Right lobe of liver (tissue), 6 donors: Measurements from ENCODE around the gene TDG. TPM values are rescaled to one million over a fixed set of nuclear protein-coding genes. Genes with fewer than 3 reads are reported as not detected.

Source experiments
- ATAC-seq, 4 donors: fragments of 200-7000 bp; cut with Tn5 transposase; one replicate each; pipeline ENCODE4 v1.9.1; 2020; ENCODE audit warnings: mild to moderate bottlenecking in 4 of 4, moderate library complexity in 4 of 4
- DNase-seq, 3 donors: peaks; one replicate each; pipeline ENCODE4 v3.0.0-alpha.2; 2020
- H3K27ac ChIP-seq, 3 donors: fragments of 200-600 bp; one replicate each; pipeline ENCODE4 v1.8.0; 2022
- H3K27me3 ChIP-seq, 2 donors: fragments of 200-600 bp; one replicate each; pipeline ENCODE4 v1.8.0; 2022
- H3K36me3 ChIP-seq, 4 donors: fragments of 200-600 bp; sonication (generic) in 1 of 4; one replicate each; pipeline versions ENCODE4 v1.5.1 to v1.8.0; 2017 to 2022; ENCODE audit warnings: control low read depth in 1 of 4
- H3K4me1 ChIP-seq, 4 donors: fragments of 200-600 bp; sonication (generic) in 1 of 4; one replicate each; pipeline versions ENCODE4 v1.5.1 to v1.8.0; 2017 to 2022; ENCODE audit warnings: control low read depth in 1 of 4
- H3K4me3 ChIP-seq, 3 donors: fragments of 200-600 bp; one replicate each; pipeline ENCODE4 v1.8.0; 2022
- H3K9me3 ChIP-seq, 4 donors: fragments of 200-600 bp; sonication (generic) in 1 of 4; one replicate each; pipeline versions ENCODE4 v1.5.1 to v1.8.0; 2017 to 2022; ENCODE audit warnings: control low read depth in 1 of 4
- POLR2A ChIP-seq: fragments of 450-650 bp; IDR thresholded peaks from one replicate; pipeline ENCODE4 v1.6.1; 2017; ENCODE audit warnings: antibody characterized with exemption, mild to moderate bottlenecking
- WGBS: methylation state at CpG from one replicate; pipeline ENCODE4 v1.1.6; 2018; ENCODE audit warnings: low coverage, low lambda C conversion rate; ENCODE audit not compliant: insufficient coverage; ENCODE audit errors: missing lambda C conversion rate; 5-methylcytosine and 5-hydroxymethylcytosine counted together
- intact Hi-C, 2 donors: fragments of 100-400 bp; cut with DNase I; formaldehyde crosslinking; loops; one replicate each; pipeline versions ENCODE4 v1.11.2 to v1.14.1; 2022
- total RNA-seq, 6 experiments: library from RNA; depleted of rRNA in 2 of 6; stranded (reverse); fragments of >200 nt in 2 of 6; fragmentation: NEBNext Ultra II Directional in 3 of 6; extraction: Animal tissue kit (Norgen Biotek cat#: 25700) in 3 of 6; gene quantifications; one replicate each; pipeline versions ENCODE4 v1.1.0 to v1.2.4, GENCODE V29; 2016 to 2023
- TF ChIP-seq, protein P1 (sequence below), 4 donors: fragments of 200-600 bp in 3 of 4; fragments of 450-650 bp in 1 of 4; IDR thresholded peaks; one replicate each; pipeline versions ENCODE4 v1.5.1 to v1.8.0; 2016 to 2022; ENCODE audit warnings: antibody characterized with exemption in 4 of 4, mild to moderate bottlenecking in 2 of 4
- donor health status: DM: no; HTN: yes; CAD: no.
- donor health status: DM: no; HTN: no; CAD: no.
- donor health status: DM: no; HTN: no; CAD: no.
- donor health status: DM: no; HTN: yes; CAD: no.
- donor health status: DM: no; HTN: yes; CAD: no.

TDG gene
- total RNA-seq, 6 experiments from 2014 or later, result 4.9 to 14.1 (median 9.5) TPM

DNA sequence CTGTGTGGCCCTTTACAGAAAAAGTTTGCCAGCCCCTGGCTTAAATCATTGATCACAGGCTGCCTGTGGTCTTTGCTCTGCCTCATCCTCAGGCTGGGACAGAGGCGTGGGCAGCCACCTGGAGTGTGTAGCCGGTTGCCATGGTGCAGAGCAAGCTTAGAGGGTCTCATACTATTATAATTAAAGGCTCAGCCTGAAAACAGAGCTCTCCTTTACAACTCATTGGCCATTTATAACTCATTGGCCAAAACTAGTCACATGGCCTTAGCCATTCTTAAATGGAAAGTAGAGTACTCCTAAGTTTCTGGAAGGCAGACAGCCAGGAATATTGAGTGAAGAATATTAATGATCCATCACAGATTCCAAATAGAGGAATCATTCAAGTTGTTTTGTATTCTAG, 32.4 kb upstream of the TDG start:
- Histone ChIP-seq H3K4me1 (peaks cover 0 to 45% (median 16%) of the 10 kb centered on the region in 4 donors), H3K4me3 (peak overlapping the region in 2 of 3 donors; percentile 79 to 89), H3K27ac (no peak overlapping the region), H3K27me3 (no peaks in the 10 kb centered on the region), H3K36me3 (peaks cover 19 to 62% (median 43%) of the 10 kb centered on the region in 4 donors), H3K9me3 (no peaks in the 10 kb centered on the region)
- intact Hi-C loops, result no loop called here
- 71% methylated on average over 1 of the region's 2 CpGs for WGBS
- DNase-seq (no peak), ATAC-seq (no peak)
- TF ChIP-seq, protein P1, sequence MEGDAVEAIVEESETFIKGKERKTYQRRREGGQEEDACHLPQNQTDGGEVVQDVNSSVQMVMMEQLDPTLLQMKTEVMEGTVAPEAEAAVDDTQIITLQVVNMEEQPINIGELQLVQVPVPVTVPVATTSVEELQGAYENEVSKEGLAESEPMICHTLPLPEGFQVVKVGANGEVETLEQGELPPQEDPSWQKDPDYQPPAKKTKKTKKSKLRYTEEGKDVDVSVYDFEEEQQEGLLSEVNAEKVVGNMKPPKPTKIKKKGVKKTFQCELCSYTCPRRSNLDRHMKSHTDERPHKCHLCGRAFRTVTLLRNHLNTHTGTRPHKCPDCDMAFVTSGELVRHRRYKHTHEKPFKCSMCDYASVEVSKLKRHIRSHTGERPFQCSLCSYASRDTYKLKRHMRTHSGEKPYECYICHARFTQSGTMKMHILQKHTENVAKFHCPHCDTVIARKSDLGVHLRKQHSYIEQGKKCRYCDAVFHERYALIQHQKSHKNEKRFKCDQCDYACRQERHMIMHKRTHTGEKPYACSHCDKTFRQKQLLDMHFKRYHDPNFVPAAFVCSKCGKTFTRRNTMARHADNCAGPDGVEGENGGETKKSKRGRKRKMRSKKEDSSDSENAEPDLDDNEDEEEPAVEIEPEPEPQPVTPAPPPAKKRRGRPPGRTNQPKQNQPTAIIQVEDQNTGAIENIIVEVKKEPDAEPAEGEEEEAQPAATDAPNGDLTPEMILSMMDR (IDR thresholded peaks at IDR 0.05), result no peak
- no peak for TF ChIP-seq POLR2A

DNA sequence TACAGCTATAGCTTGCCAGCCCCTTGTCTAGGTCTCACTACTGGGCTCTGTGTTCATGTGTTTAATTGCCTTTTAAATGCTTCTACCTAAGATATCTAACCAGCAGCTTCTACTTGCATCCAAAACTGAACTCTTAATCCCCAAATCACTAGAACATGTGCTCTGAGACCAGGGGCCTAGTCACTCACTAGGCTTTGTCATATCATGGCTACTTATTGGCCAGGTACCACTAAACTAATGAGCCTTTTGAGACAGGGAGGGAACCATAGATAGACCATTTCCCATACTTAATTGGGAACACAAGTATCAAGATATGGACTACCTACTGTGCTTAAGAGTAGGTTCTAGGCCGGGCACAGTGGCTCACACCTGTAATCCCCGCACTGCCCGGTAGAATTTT, 29.0 kb upstream of the TDG start:
- Histone ChIP-seq H3K27ac (no peak overlapping the region), H3K9me3 (no peaks in the 10 kb centered on the region), H3K27me3 (no peaks in the 10 kb centered on the region), H3K4me3 (no peak overlapping the region), H3K36me3 (peaks cover 38 to 96% (median 72%) of the 10 kb centered on the region in 4 donors), H3K4me1 (peaks cover 0 to 43% (median 14%) of the 10 kb centered on the region in 4 donors)
- 93% methylated on average over 3 of the region's 3 CpGs for WGBS
- intact Hi-C loops, result no loop called here
- TF ChIP-seq POLR2A, result no peak
- TF ChIP-seq, protein P1 (IDR thresholded peaks at IDR 0.05), result no peak
- DNase-seq, result no peak
- ATAC-seq, result no peak

DNA sequence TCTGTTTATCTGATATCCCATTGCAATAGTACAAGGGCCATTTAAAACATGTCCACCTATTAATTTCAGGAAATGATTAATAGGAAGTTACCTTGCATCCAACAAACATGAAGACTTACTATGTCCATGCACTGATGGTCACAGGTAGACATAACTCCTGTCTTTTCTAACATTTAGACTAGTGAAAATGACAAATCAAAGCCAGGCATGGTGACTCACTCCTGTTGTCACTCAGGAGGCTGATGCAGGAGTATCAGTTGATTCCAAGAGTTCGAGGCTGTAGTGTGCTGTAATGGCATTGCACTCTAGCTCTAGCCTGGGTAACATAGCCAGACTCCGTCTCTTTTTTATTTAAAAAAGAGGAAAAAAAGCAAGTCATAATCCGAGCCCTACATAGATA, 20.7 kb upstream of the TDG start:
- Histone ChIP-seq H3K4me1 (no peaks in the 10 kb centered on the region), H3K36me3 (peaks cover 51 to 100% (median 80%) of the 10 kb centered on the region in 4 donors), H3K27me3 (no peaks in the 10 kb centered on the region), H3K9me3 (no peaks in the 10 kb centered on the region), H3K4me3 (no peak overlapping the region), H3K27ac (no peak overlapping the region)
- no peak for DNase-seq
- 66% methylated on average over 3 of the region's 3 CpGs for WGBS
- ATAC-seq, result peak in 1 of 4 donors; percentile 16
- TF ChIP-seq POLR2A, result no peak
- TF ChIP-seq, protein P1 (IDR thresholded peaks at IDR 0.05), result no peak
- intact Hi-C loops, result no loop called here

DNA sequence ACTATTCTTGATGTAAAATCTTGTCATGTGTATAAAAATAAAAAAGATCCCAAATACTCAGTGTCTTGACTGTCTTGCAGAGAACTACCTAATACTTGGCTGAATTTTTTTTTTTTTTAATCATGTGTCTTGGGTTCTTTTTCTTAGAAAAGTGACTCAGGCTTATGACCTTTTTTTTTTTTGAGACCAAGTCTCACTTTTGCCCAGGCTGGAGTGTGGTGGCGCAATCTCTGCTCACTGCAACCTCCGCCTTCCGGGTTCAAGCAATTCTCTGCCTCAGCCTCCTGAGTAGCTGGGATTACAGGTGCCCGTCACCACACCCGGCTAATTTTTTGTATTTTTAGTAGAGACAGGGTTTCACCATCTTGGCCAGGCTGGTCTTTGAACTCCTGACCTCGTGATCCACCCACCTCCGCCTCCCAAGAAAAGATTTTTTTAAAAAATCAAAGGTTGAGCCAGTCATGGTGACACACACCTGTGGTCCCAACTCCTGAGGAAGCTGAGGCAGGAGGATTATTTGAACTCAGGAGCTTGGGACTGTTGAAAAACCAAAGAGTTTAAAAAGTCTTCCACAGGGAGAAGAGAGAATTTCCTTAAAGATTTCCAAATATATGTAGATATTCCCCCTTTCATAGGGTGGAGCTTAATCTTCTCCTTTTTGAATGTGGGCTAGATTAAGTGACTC, 17.7 kb upstream of the TDG start:
- DNase-seq, result no peak
- TF ChIP-seq POLR2A, result no peak
- TF ChIP-seq, protein P1 (IDR thresholded peaks at IDR 0.05), result no peak
- no peaks in the 10 kb centered on the region for H3K9me3 ChIP-seq
- H3K4me3 ChIP-seq, result no peak overlapping the region
- intact Hi-C loops, result no loop called here
- H3K27ac ChIP-seq, result no peak overlapping the region
- H3K27me3 ChIP-seq, result no peaks in the 10 kb centered on the region
- H3K4me1 ChIP-seq, result no peaks in the 10 kb centered on the region
- ATAC-seq, result no peak
- peaks cover 31 to 98% (median 57%) of the 10 kb centered on the region in 4 donors for H3K36me3 ChIP-seq
- WGBS, result 58% methylated on average over 7 of the region's 7 CpGs
